GM21786 (cell line): ENCODE measurements around the gene PACSIN2.
"Not testable (repeated sequence)": the region's sequence is repeated elsewhere in the genome, so short reads cannot be mapped to it uniquely, and the experiment has no call there.

Experiments used
- ATAC-seq: cut with Tn5 transposase; IDR thresholded peaks from one replicate; pipeline ENCODE4 v1.9.1; 2021; ENCODE audit not compliant: unreplicated experiment

The PACSIN2 gene

GRCh38 chr22:42992092-42992491, 22.9 kb downstream of the PACSIN2 start:
- ATAC-seq, result no peak

DNA sequence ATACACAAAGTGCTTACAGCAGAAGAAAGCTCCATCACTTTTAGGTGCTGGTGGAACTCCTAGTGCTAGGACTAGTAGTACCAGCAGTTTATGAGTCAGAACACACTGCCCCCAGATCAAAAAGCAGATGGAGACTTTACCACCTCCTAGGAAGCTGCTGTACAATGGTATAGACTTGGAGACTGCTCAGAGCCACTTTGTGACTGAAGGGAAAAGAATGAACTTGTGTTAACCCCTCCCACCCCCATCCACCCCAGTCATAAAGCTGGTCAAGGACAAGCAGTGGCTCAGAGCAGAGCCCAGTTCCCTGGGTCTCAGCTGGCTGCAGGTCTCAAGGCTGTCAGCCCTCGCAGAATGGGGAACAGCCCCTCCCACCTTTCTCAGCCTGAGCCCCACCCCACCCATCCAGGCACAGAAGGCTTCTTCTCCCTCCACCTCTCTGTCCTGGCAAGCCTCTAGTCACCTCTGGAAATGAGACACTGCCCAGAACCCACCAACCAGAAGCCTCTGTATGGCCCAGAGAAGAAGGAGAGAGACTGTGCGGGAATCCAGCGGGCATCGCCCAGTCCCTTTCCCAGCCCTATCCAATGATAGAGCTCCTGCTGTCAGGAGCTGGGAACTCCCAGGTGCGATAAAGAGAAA, 23.8 kb downstream of the PACSIN2 start:
- no peak for ATAC-seq

DNA sequence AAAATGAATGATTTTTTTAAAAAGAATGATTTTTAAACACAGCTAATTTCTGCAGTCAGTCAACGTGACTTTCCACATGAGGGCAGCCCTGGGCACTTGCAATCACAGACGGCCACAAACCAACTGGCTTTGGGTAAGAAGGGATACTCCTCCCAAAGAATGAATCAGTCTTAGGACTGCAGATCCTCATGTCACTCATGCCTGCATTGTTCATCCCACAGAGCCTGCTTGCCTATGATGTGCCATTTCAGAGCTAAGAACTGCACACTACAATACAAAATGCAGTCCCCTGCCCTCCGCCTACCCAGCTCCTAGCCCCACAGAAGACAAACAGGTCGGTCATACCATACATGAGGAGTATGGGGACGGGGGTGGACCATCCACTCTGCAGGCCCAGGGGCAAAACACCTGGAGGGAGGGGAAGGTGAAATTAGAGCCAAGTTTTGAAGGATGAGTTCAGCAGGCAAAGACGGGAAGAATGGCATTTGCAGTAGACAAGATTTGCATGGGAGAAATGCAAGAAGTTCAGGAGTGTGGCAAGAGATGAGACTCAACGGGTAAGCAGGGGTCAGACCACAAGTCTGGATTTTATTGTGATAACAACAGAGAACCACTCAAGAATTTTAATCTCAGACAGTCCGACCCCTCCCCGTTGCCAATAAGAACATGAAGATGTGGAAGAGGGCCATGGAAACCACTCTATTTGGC, 24.7 kb downstream of the PACSIN2 start:
- ATAC-seq, result no peak

GRCh38 chr22:42986115-42986514, 28.8 kb downstream of the PACSIN2 start:
- no peak for ATAC-seq

DNA sequence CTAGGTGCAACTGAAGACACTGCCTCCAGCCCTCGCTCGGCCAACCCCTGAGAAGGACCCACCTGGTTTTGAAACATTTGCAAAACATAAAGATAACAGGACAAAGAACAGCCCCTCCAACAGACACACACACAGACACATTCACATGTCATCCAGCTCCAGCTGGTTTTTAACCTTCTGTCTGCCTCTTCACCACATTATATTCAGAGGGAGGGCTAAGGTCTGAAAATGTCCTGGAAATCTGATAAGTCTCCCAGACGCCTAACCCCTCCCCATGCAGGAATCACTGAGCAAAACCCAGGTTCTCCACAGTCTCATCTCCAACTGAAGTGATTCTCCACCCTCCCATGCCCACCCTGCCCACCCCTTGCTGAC, 29.4 kb downstream of the PACSIN2 start:
- ATAC-seq, result no peak

GRCh38 chr22:42984814-42985530, 30.0 kb downstream of the PACSIN2 start:
- ATAC-seq, result no peak

DNA sequence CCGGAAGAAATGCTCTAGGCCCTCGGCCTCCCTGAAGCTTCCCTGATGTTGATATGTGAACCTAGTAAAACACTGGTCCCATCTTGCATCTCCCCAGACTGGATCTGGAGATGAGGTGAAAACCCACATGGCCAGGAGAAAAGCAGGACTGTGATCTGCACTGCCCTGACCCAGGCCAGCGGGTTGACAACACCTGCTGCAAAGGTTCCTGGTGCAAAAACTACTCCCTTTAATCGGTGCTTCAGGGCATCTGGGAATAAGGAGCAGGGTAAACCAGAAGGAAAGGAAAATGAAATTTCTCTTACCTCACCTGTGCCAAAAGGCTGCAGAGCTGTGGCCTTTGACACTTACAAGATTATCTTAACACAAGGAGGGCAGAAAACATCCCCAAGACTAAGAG, 30.6 kb downstream of the PACSIN2 start:
- ATAC-seq, result no peak

DNA sequence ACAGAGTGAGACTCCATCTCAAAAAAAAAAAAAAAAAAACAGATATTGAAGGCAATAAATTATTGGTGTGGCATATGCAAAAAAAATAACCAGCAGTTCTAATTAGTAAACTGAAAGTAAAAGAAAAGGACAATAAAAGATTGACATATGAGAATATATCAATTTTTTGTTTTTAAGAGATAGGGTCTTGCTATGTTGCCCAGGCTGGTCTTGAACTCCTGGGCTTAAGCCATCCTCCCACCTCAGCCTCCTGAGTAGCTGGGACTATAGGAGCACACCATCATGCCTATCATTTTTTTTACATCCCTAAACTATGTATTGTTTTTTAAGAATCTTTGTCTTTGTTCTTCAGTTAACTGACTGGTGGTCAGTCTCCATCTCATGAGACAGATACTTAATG, 31.5 kb downstream of the PACSIN2 start:
- ATAC-seq, result no peak

DNA sequence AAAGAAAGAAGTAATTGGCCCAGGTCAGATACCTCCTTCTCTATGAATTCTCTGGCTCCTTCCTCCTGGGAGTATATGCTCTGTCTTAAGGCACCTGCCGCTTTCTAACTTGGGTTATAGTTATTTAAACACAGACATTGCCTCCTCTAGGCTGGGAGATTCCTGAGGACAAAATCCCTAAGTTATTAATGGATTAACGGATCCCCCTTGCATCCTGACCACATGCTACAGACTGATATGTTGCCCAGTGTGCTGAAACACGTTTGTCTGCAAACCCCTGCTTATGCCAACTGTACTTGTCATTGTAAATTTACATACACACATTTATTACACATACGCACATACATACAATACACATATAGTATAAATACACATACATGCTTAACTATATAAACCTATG, 35.3 kb downstream of the PACSIN2 start:
- ATAC-seq, result no peak

DNA sequence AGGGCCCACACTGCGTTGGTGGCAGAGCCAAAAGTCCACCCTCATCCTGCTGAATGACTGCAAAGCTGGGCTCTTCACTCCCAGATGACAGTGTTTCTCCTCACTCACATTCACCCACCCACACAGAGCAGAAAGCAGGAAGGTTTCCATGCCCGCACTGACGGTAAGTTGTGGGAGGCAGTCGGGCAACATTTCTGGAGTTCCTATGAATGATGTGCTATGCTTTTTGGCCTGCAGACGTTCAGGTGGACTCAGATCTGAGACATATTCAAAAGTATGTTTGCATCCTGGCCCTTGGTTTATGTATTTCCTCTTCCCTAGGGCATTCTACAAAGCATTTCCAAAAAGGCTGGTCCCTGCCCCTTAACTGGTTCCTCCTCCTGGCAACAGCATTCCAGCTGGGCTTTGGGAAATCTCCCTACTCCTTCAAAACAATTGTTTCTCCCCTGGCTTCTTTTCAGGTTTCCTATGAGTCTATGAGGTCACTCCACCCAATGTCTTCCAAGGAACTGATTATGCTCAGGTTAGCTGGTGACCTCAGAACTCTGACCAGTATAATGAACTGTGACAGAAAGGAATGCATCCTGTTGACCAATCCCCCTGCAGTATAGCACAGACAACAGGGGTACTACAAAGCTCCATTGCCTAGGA, 36.4 kb downstream of the PACSIN2 start:
- ATAC-seq, result no peak

- ATAC-seq, result no peak
Observed at GRCh38 chr22:42977569-42977968, 37.4 kb downstream of the PACSIN2 start.

DNA sequence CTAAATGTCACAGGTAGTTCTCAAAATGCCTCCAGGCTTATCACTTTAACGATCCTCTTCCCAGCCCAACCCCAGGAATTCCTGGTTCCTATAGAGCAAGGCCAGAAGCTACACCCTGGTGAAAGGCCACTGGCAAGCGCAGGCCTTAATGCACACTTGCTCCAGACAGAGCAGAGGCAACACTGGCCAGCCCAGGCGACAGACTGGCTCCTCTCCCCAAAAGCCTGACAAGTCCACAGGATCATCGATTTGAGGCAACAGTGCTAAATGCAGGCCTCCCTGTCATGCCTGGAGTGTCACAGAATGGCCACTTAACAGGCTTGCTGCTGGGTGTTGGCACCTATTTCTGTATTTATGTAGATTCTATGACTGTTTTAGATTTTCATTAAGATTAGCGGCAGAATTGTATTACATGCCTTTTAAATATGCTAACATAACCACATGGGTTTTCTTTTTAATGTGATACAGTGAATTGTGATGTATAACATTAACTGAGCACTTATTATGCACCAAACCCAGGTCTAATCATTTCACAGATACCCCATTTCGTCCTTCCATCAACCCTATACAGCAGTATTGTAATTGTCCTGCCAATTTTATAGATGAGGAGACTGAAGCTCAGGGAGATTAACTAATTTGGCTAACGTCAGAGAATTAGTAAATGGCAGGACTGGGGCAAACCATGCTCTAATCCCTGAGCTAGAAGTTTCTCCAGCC, 38.6 kb downstream of the PACSIN2 start:
- ATAC-seq, result no peak

DNA sequence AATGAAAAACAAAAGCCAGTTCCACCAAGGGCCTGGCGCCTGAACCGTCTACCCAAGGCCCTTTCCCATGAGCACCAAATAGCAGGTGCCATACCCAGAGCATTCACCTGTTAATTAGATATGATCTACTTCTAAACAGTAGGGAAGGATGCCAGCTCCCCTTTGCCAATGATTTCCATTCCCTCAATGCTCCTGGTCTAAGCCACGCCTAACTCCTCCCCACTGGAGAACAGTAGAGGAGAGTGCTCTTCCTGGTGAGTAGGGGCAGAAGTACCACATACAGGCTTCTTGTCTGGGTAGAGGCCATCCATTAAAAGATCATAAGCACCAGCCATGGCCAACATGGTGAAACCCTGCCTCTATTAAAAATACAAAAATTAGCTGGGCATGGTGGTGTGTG, 40.7 kb downstream of the PACSIN2 start:
- ATAC-seq, result no peak

GRCh38 chr22:42973536-42973881, 41.4 kb downstream of the PACSIN2 start:
- no peak for ATAC-seq

GRCh38 chr22:42972649-42973535, 42.1 kb downstream of the PACSIN2 start:
- no peak for ATAC-seq

GRCh38 chr22:42971473-42971860, 43.5 kb downstream of the PACSIN2 start:
- not testable (repeated sequence) for ATAC-seq

DNA sequence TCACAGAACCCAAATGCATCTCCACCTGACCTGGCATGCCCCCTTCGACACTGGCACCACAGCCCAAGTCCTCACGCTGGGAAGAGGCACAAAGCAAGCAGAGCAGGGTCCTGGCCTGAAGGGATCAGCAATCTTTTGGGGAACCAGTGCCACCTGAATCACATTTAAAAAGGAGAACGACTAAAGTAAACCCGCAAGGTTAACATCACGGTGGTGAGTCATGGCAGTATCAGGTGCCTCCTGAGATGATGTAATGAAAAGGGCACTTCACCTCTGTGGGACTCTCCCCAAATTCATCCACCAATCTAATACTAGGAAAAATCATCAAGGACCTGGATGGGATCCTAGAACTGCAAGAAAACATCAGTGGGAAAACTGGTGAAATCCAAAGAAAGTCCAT, 44.9 kb downstream of the PACSIN2 start:
- ATAC-seq, result no peak

GRCh38 chr22:42969348-42969975, 45.5 kb downstream of the PACSIN2 start:
- no peak for ATAC-seq

DNA sequence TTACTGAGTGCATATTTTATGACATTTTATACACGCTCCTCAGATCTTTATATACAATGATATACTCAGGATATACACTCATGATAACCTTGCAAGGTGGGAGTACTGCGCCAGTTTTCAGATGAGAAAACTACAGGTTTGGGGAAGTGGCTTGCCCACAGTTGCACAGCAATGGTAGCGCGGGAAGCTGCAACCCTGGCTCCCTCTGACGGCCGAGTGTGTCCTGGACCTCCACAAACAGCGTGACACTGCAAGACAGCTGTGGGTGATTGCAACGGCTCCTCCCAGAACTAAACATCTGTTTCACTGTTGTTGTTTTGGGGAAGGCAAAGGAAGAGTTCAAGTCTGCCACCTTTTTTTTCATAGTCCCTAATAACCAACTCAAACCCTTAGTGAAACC, 47.0 kb downstream of the PACSIN2 start:
- ATAC-seq, result no peak

DNA sequence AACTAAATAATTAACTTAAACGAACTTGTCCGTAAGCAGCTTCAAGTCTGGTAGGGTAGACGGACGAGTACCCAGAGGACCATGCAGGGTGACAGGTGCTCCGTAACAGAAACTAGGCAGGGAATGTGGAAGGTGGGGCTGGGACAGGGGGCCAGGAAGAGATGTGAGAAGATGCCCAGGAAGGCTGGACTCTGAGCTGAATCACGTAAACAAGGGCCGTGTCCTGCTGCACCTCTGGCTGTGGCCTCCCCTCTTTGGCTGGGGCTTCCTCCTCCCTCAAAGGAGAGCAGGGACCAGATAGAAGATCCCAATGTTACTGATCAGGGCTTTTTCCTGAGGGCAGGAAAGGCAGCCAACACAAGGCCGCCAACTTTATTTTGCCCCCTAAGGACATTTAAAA, 47.9 kb downstream of the PACSIN2 start:
- ATAC-seq, result no peak
